ENCODE data around the gene BMP8A. TPM values are rescaled to one million over a fixed set of nuclear protein-coding genes. Genes with fewer than 3 reads are reported as not detected.
"Not testable (repeated sequence)": the region's sequence is repeated elsewhere in the genome, so short reads cannot be mapped to it uniquely, and the experiment has no call there.

The BMP8A gene
- total RNA-seq, 2 experiments from 2014 or later: not detected

- peaks cover 18% of the 10 kb centered on the region for H3K36me3 Mint-ChIP-seq
- peaks cover 12% of the 10 kb centered on the region for H3K27me3 Mint-ChIP-seq
- H3K9me3 Mint-ChIP-seq: no peaks in the 10 kb centered on the region
- peaks cover 5% of the 10 kb centered on the region for H3K4me1 Mint-ChIP-seq (ENCODE audit: low read depth)
- POLR2A ChIA-PET: no interaction called here
- no peak overlapping the region for H3K4me3 Mint-ChIP-seq
- intact Hi-C loops (cut with micrococcal nuclease): no loop called here
- H3K27ac Mint-ChIP-seq: no peak overlapping the region
- no peak for DNase-seq
- CTCF ChIA-PET: interaction anchor here (1.3 to 2.4 kb wide), 2 partner anchors 50 to 389 kb away, joined by 3 to 7 read pairs; no protein-coding TSS in a partner anchor
Observed at GRCh38 chr1:39488012-39488545, 3.4 kb upstream of the BMP8A start.

GRCh38 chr1:39488793-39489566 lies 2.5 kb upstream of the BMP8A start:
- no peak overlapping the region for H3K4me3 Mint-ChIP-seq
- CTCF ChIA-PET: interaction anchor here (1.0 to 2.4 kb wide), 3 partner anchors 50 to 390 kb away, joined by 3 to 7 read pairs (median 3); no protein-coding TSS in a partner anchor

DNA sequence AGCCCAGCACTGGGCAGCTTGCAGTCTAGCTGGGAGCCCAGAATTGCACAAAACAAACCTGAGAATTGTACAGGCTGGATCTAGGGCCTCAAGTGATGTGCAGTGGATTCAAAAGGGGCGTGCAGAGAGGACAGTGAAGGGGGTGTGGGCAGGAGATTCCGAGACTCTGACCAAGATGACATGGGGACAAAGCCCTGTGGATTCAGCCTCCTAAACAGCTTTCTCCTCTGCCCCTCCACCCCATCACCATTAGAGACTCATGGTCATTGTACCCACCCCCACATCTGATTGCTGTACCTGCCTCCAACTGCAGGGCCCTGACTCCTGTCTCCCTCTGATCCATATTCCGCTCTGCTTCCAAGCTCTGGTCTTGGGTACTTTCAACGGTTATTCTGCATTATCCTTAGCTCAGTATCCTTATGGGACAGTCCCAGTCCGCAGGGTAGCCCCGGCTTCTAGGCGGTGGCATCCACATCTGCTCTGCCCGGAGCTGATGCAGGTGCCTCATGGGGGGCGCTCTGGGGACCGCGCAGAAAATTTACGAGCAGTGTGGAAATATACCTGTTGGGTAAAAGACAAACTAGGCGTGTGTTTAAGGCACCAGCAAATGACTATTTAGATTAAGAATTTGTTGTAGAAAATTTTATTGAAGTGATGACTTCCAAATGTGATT lies 1.7 kb upstream of the BMP8A start:
- Mint-ChIP-seq H3K36me3 (peaks cover 12% of the 10 kb centered on the region), H3K27ac (no peak overlapping the region), H3K27me3 (peaks cover 17% of the 10 kb centered on the region), H3K4me3 (no peak overlapping the region), H3K9me3 (no peaks in the 10 kb centered on the region), H3K4me1 (ENCODE audit: low read depth) (peaks cover 5% of the 10 kb centered on the region)
- CTCF ChIA-PET: interaction anchor here (1.0 to 2.4 kb wide), 3 partner anchors 49 to 391 kb away, joined by 3 to 7 read pairs (median 3); no protein-coding TSS in a partner anchor
- no peak for DNase-seq
- intact Hi-C loops (cut with micrococcal nuclease): no loop called here
- POLR2A ChIA-PET: interaction anchor here (0.8 to 1.2 kb wide), 2 partner anchors 87 to 391 kb away, joined by 3 to 4 read pairs; no protein-coding TSS in a partner anchor

More at GRCh38 chr1:39488793-39489566, 2.5 kb upstream of the BMP8A start:
- Mint-ChIP-seq H3K36me3 (peaks cover 14% of the 10 kb centered on the region), H3K27ac (no peak overlapping the region), H3K27me3 (peaks cover 17% of the 10 kb centered on the region), H3K9me3 (no peaks in the 10 kb centered on the region), H3K4me1 (ENCODE audit: low read depth) (peaks cover 5% of the 10 kb centered on the region)
- intact Hi-C loops (cut with micrococcal nuclease): no loop called here
- DNase-seq: no peak
- POLR2A ChIA-PET: interaction anchor here (0.8 to 1.2 kb wide), 2 partner anchors 88 to 390 kb away, joined by 3 to 4 read pairs; no protein-coding TSS in a partner anchor

DNA sequence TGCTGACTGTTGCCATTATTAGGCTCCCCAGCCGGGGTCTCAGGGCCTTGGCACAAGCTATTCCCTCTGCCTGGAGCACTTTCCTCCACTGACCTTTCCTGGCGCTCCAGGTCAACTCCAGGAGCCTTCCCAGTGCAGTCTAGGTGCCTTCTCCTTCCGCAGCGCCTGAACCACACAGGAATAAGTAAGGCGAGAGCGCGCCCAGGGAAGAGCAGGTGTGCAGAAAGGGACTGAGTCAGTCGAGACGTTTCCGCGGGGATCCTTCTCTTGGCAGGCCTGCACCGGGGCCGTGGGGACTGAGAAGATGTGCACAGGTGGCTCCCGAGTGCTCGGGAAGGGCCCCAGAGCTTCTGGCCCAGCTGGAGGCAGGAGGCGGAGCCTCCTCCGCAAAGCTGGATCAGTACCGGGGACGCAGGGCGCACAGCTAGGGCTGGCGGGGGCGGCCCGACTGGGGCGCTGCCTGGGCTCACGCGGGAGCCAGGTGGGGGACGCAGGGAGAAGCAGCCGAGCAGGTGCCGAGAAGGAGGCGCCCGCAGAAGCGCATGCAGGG lies 765 bp upstream of the BMP8A start:
- POLR2A ChIA-PET: interaction anchor here (0.6 kb wide), 1 partner anchor 376 kb away, joined by 4 read pairs; no protein-coding TSS in a partner anchor

GRCh38 chr1:39492118-39493042 lies 944 bp downstream of the BMP8A start:
- intact Hi-C loops (cut with micrococcal nuclease); POLR2A ChIA-PET; H3K4me1 Mint-ChIP-seq (ENCODE audit: low read depth); H3K9me3 Mint-ChIP-seq; DNase-seq; H3K27ac Mint-ChIP-seq; H3K36me3 Mint-ChIP-seq: not testable (repeated sequence)
- Mint-ChIP-seq H3K27me3 (peaks cover 17% of the 10 kb centered on the region), H3K4me3 (peak overlapping the region; percentile 52)
- CTCF ChIA-PET: interaction anchor here (0.6 to 1.6 kb wide), 2 partner anchors 179 to 394 kb away, joined by 3 to 7 read pairs; no protein-coding TSS in a partner anchor

More for the DNA sequence above, 765 bp upstream of the BMP8A start:
- Mint-ChIP-seq H3K36me3 (peaks cover 5% of the 10 kb centered on the region), H3K4me1 (ENCODE audit: low read depth) (peaks cover 5% of the 10 kb centered on the region), H3K27ac (no peak overlapping the region), H3K9me3 (no peaks in the 10 kb centered on the region), H3K27me3 (peaks cover 17% of the 10 kb centered on the region), H3K4me3 (peak overlapping the region; percentile 45)
- DNase-seq: peak; percentile 18
- intact Hi-C loops (cut with micrococcal nuclease): no loop called here
- CTCF ChIA-PET: interaction anchor here (1.6 to 2.4 kb wide), 2 partner anchors 48 to 392 kb away, joined by 7 read pairs; no protein-coding TSS in a partner anchor

- H3K9me3 Mint-ChIP-seq; H3K4me1 Mint-ChIP-seq (ENCODE audit: low read depth); H3K36me3 Mint-ChIP-seq; POLR2A ChIA-PET; intact Hi-C loops (cut with micrococcal nuclease); DNase-seq; H3K27ac Mint-ChIP-seq: not testable (repeated sequence)
- CTCF ChIA-PET: interaction anchor here (0.6 kb wide), 1 partner anchor 180 kb away, joined by 3 read pairs; no protein-coding TSS in a partner anchor
- Mint-ChIP-seq H3K4me3 (peak overlapping the region; percentile 52), H3K27me3 (peaks cover 17% of the 10 kb centered on the region)
Observed at GRCh38 chr1:39493043-39493810, 1.8 kb downstream of the BMP8A start.

DNA sequence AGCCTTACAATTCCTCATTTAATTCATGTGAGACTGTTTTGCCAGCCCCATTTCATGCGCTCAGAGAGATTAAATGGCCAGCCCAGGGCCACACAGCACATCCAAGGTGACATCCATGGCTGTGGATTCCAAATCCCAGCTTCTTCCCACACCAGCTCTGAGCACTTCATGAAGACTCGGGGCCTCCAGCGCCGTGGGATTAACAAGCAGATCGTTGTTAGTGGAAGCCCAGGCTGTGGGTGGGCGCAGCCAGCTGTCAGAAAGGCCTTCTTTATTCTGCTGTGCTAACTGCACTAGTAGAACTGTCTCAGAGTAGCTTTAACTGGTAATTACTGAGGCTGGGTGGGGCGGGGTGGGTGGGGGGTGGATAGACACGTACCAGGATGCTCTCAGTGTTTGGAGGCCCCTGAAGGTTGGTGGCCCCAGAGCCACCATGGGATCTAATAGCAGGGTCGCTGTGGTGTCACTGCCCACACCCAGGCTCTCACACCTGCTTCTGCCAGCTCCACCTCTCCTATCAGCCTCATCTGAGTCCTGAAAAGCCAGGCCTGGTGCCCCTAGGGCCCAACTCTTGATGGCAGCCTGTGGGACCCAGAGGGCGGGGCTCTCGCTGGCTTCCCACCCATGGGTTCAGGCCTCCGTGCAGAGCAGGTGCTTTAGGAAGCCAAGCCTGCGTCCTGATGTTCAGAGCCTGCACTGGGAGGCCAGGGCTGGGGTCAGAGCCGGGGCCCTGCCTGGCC lies 3.4 kb downstream of the BMP8A start:
- H3K36me3 Mint-ChIP-seq: no peaks in the 10 kb centered on the region
- H3K4me3 Mint-ChIP-seq: no peak overlapping the region
- no peaks in the 10 kb centered on the region for H3K9me3 Mint-ChIP-seq
- peaks cover 17% of the 10 kb centered on the region for H3K27me3 Mint-ChIP-seq
- ChIA-PET CTCF (interaction anchor here (0.5 kb wide), 1 partner anchor 430 kb away, joined by 3 read pairs; no protein-coding TSS in a partner anchor), POLR2A (no interaction called here)
- intact Hi-C loops (cut with micrococcal nuclease): no loop called here
- no peak overlapping the region for H3K27ac Mint-ChIP-seq
- peaks cover 5% of the 10 kb centered on the region for H3K4me1 Mint-ChIP-seq (ENCODE audit: low read depth)
- DNase-seq: no peak

DNA sequence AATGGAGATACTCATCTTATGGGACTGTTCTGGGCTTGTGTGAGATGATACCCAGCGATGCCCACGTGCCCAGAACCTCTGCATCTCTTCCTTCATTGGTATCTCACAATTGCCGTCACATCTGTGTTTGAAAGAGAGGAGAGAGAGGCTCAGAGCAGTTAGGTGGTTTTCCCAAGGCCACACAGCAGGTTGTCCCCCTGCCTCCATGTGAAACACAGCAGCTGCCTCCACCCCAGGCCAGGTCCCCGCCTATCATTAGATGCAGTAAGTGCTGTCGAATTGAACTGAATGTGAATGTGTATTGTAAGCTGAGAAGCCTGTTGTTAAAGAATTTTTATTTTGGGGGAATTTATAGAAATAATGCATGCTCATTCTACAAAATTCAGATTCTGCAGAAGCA lies 5.1 kb downstream of the BMP8A start:
- H3K36me3 Mint-ChIP-seq; H3K4me3 Mint-ChIP-seq; H3K9me3 Mint-ChIP-seq; POLR2A ChIA-PET; H3K4me1 Mint-ChIP-seq (ENCODE audit: low read depth); H3K27ac Mint-ChIP-seq; DNase-seq; intact Hi-C loops (cut with micrococcal nuclease); CTCF ChIA-PET: not testable (repeated sequence)
- peaks cover 11% of the 10 kb centered on the region for H3K27me3 Mint-ChIP-seq

- H3K27me3 Mint-ChIP-seq: peaks cover 10% of the 10 kb centered on the region
- ChIA-PET POLR2A (no interaction called here), CTCF (no interaction called here)
- DNase-seq: no peak
- H3K36me3 Mint-ChIP-seq: no peaks in the 10 kb centered on the region
- no peak overlapping the region for H3K4me3 Mint-ChIP-seq
- no peaks in the 10 kb centered on the region for H3K9me3 Mint-ChIP-seq
- intact Hi-C loops (cut with micrococcal nuclease): no loop called here
- H3K27ac Mint-ChIP-seq: no peak overlapping the region
- H3K4me1 Mint-ChIP-seq (ENCODE audit: low read depth): peaks cover under 1% of the 10 kb centered on the region
Observed at GRCh38 chr1:39497585-39497984, 6.1 kb downstream of the BMP8A start.

DNA sequence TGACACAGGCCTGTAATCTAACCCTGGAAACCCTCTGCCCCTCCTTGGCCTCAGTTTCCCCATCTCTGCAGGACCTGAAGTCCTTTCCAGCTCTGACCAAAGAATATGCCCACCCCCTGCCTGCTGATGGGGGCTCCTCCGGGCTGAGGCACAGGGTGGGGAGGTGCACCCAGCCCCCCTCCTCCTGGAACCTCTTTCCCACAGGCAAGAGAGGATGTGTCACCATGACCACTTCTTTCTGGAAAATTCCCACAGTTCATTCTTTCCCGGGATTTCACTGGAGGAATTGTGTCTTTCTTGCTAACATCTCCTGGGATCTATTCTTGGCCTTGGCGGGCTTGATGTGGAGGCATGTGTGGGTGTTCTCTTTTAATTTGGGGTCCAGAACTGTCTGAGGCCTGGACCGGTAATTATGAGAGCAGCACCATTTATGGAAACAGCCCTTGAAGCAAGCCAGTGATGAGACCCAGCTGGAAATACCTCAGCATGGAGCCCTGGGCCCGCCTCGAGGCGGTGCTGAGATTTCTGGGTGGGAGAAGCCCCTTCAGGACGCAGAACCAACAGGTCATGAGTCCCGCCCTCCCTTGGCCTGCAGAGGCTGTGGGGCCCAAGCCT lies 6.8 kb downstream of the BMP8A start:
- CTCF ChIA-PET; H3K9me3 Mint-ChIP-seq; POLR2A ChIA-PET; H3K27ac Mint-ChIP-seq; H3K4me3 Mint-ChIP-seq; H3K27me3 Mint-ChIP-seq; H3K4me1 Mint-ChIP-seq (ENCODE audit: low read depth); H3K36me3 Mint-ChIP-seq; DNase-seq; intact Hi-C loops (cut with micrococcal nuclease): not testable (repeated sequence)

Measured in activated CD4-positive, alpha-beta memory T cell treated with anti-CD3 and anti-CD28 coated beads for 36 hours (primary cell).